SK-N-MC (cell line): ENCODE results near the gene PRIM1.

ENCODE experiments used
- EZH2 ChIP-seq: fragments of 200-600 bp; sonication (generic); IDR thresholded peaks from one replicate; pipeline ENCODE4 v1.6.1; 2017; ENCODE audit warnings: antibody characterized with exemption
- FOXP2 ChIP-seq: optimal IDR thresholded peaks from 2 replicates; pipeline ENCODE3; 2011; ENCODE audit warnings: mild to moderate bottlenecking, moderate library complexity; ENCODE audit not compliant: insufficient read depth; ENCODE audit errors: extremely low read length, control extremely low read depth
- POLR2AphosphoS5 ChIP-seq: IDR thresholded peaks from 2 replicates; pipeline ENCODE4 v1.6.1; 2012; ENCODE audit warnings: mild to moderate bottlenecking, low read depth, low read length, borderline replicate concordance

GRCh38 chr12:56751712-56752598 is at the start of gene PRIM1:
- TF ChIP-seq POLR2AphosphoS5 (peak; percentile 94), EZH2 (no peak), FOXP2 (no peak)
